GM19324 (cell line): ENCODE measurements around the gene PRDM8.
"Not testable (repeated sequence)": the region's sequence is repeated elsewhere in the genome, so short reads cannot be mapped to it uniquely, and the experiment has no call there.

Source experiments
- ATAC-seq: cut with Tn5 transposase; IDR thresholded peaks from one replicate; pipeline ENCODE4 v1.9.1; 2021; ENCODE audit warnings: mild to moderate bottlenecking, moderate library complexity; ENCODE audit not compliant: unreplicated experiment, low FRiP score

PRDM8 gene

GRCh38 chr4:80196922-80197573 is at the start of gene PRDM8:
Gene PRDM8 (plus strand): TSS chr4:80197503. CDS start chr4:80200081, 2,578 bp downstream.
- ATAC-seq = no peak

GRCh38 chr4:80150387-80151180 is 46.7 kb upstream of the PRDM8 start:
- ATAC-seq = no peak

GRCh38 chr4:80151981-80152380 is 45.3 kb upstream of the PRDM8 start:
- ATAC-seq = no peak

- ATAC-seq = no peak
Observed at GRCh38 chr4:80153874-80154544, 43.3 kb upstream of the PRDM8 start.

GRCh38 chr4:80154545-80154933 is 42.8 kb upstream of the PRDM8 start:
- no peak for ATAC-seq

- ATAC-seq = no peak
Observed at GRCh38 chr4:80155316-80155982, 41.9 kb upstream of the PRDM8 start.

- no peak for ATAC-seq
Observed at GRCh38 chr4:80156410-80156809, 40.9 kb upstream of the PRDM8 start.

- no peak for ATAC-seq
Observed at GRCh38 chr4:80161413-80162058, 35.8 kb upstream of the PRDM8 start.

- ATAC-seq = no peak
Observed at GRCh38 chr4:80162418-80162817, 34.9 kb upstream of the PRDM8 start.

- no peak for ATAC-seq
Observed at GRCh38 chr4:80165855-80166254, 31.4 kb upstream of the PRDM8 start.

GRCh38 chr4:80171251-80171650 is 26.1 kb upstream of the PRDM8 start:
- ATAC-seq = no peak

- ATAC-seq = no peak
Observed at GRCh38 chr4:80171656-80172055, 25.6 kb upstream of the PRDM8 start.

- ATAC-seq = no peak
Observed at GRCh38 chr4:80172203-80172602, 25.1 kb upstream of the PRDM8 start.

- no peak for ATAC-seq
Observed at GRCh38 chr4:80173401-80173800, 23.9 kb upstream of the PRDM8 start.

GRCh38 chr4:80173841-80174240 is 23.5 kb upstream of the PRDM8 start:
- ATAC-seq = no peak

GRCh38 chr4:80177793-80178192 is 19.5 kb upstream of the PRDM8 start:
- not testable (repeated sequence) for ATAC-seq

- no peak for ATAC-seq
Observed at GRCh38 chr4:80178964-80179363, 18.3 kb upstream of the PRDM8 start.

GRCh38 chr4:80179637-80180161 is 17.6 kb upstream of the PRDM8 start:
- ATAC-seq = no peak

GRCh38 chr4:80180743-80181142 is 16.6 kb upstream of the PRDM8 start:
- ATAC-seq = no peak

- no peak for ATAC-seq
Observed at GRCh38 chr4:80182237-80182866, 15.0 kb upstream of the PRDM8 start.
